ENCODE results near the gene PRICKLE2.

PRICKLE2 gene

DNA sequence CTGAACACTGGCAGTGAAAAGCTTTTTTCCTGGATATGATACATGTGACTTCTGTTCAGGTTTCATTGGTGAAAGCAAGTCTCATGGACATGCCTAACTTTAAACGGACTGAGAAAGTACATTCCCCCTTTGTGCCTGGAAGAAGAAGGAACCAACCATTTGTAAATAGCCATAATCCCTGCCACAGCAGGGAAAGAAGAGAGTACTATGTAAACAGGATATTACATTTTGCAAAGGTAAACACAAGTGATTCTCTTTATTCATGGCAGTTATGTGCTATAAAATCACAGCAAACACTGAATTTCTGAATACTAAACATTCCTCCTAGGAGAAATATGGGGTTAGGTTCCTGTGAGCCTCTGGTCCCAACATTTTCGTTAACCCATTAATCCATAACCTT is 46.8 kb downstream of the PRICKLE2 start:
- no peaks in the 10 kb centered on the region for H3K9me3 Mint-ChIP-seq
- intact Hi-C loops (cut with micrococcal nuclease), result no loop called here

DNA sequence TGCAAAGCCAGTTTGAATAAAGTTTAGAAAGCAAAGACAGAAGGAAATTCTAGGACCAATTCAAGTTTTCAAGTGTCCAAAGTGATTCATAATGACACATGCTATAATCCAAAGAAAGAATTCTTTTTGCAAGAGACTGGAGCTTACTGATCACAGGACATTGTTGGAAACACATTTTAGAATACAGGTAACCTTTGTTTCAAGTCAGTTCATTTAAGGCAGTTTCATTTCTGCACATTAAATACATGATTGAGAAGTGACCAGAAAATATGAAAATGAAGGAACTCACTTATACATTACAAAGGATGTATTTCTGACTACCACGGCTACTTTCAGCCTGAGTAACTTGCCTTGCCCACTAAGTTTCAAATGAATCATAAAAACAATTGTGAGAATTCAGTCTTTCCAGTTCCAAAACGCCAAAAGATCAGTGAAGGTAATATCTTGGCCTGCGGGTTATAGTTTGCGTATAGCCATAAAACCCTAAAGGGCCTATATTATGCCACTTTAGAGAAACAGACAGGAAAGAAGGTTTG is 48.7 kb downstream of the PRICKLE2 start:
- Mint-ChIP-seq H3K36me3 (ENCODE audit: low read depth) (no peaks in the 10 kb centered on the region), H3K27ac (no peak overlapping the region), H3K4me3 (no peak overlapping the region), H3K9me3 (no peaks in the 10 kb centered on the region), H3K27me3 (no peaks in the 10 kb centered on the region), H3K4me1 (ENCODE audit: low read depth) (no peaks in the 10 kb centered on the region)
- intact Hi-C loops (cut with micrococcal nuclease), result no loop called here

More for the DNA sequence above, 46.8 kb downstream of the PRICKLE2 start:
- H3K4me3 Mint-ChIP-seq, result no peak overlapping the region
- H3K27me3 Mint-ChIP-seq, result no peaks in the 10 kb centered on the region
- no peaks in the 10 kb centered on the region for H3K36me3 Mint-ChIP-seq (ENCODE audit: low read depth)
- no peak overlapping the region for H3K27ac Mint-ChIP-seq
- no peaks in the 10 kb centered on the region for H3K4me1 Mint-ChIP-seq (ENCODE audit: low read depth)

DNA sequence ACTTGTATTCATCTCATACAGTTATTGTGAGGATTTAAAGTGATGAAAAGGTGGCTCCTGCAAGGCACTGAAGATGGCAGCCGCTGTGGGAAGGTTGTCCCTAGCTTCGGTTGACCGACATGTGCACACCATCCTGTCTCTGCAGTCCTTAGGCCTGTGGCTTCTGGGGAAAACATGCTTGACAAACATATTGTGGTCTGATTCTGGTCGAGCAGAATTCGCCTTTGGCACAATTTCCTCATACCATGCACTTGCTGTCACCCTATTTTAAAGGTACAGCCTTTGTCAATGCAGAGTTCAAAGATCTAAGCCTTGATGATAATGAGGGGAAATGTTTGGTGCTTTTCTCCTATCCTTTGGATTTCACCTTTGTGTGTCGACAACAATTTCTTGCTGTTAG is 50.9 kb downstream of the PRICKLE2 start:
- intact Hi-C loops (cut with micrococcal nuclease), result no loop called here
- no peak overlapping the region for H3K4me3 Mint-ChIP-seq
- no peak overlapping the region for H3K27ac Mint-ChIP-seq
- H3K27me3 Mint-ChIP-seq, result no peaks in the 10 kb centered on the region
- no peaks in the 10 kb centered on the region for H3K36me3 Mint-ChIP-seq (ENCODE audit: low read depth)
- no peaks in the 10 kb centered on the region for H3K9me3 Mint-ChIP-seq
- H3K4me1 Mint-ChIP-seq (ENCODE audit: low read depth), result no peaks in the 10 kb centered on the region

DNA sequence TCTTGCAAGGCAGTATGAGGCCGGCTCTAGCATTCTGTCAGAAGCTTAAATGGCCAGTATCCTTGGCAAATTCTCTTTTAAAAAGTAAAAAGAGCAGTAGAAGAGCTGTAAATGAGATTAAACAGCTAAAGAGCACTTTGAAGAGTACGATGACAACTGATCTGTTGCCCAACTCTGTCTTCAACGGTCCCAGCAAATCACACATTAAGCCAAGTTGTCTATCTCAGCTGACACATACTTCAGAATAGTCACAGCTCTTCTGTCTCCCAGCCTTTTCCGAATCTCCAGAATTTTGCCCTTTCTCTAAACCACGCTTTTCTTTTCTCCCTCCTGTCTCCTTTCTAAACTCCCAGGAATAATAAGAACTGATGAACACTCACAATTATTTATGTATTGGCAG is 51.7 kb downstream of the PRICKLE2 start:
- Mint-ChIP-seq H3K27ac (no peak overlapping the region), H3K36me3 (ENCODE audit: low read depth) (no peaks in the 10 kb centered on the region), H3K4me1 (ENCODE audit: low read depth) (no peaks in the 10 kb centered on the region), H3K4me3 (no peak overlapping the region), H3K27me3 (no peaks in the 10 kb centered on the region), H3K9me3 (no peaks in the 10 kb centered on the region)
- intact Hi-C loops (cut with micrococcal nuclease), result no loop called here

DNA sequence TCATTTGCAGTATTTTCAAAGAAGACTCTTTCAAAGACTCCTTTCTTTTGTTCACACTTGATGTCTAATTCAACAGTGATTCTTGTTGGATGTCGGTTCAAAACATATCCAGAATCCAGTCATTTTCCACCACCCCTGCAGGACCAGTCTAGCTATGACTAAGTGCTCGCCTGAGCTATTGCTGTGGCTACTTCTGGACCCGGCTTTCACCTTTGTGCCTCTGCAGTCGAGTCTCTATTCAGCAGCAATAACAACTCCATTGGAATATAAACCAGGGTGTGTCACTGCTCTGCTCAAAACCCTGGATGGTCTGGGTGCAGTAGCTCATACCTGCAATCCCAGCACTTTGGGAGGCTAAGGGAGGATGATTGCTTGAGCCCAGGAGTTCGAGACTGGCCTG is 55.0 kb downstream of the PRICKLE2 start:
- Mint-ChIP-seq H3K4me3 (no peak overlapping the region), H3K27me3 (no peaks in the 10 kb centered on the region), H3K4me1 (ENCODE audit: low read depth) (no peaks in the 10 kb centered on the region), H3K9me3 (no peaks in the 10 kb centered on the region), H3K27ac (no peak overlapping the region), H3K36me3 (ENCODE audit: low read depth) (no peaks in the 10 kb centered on the region)
- intact Hi-C loops (cut with micrococcal nuclease), result no loop called here

DNA sequence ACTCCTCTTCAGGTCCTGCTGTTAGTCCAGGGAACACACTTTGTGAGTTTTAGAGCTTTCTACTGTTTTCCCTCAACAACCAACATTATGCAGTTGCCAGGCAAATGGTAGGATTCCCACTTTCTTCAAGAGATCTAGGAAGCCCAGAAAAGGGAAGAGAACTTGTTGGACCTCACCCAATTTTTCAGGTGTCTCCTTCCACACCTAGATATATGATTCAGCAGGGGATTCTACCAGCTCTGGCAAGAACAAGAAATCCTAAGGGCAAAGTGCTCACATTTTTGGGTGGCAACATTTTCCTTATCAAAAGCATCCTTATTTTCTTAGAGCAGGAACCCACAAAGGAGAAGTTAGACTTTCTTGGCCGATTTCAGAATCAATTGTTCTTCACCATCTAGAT is 57.4 kb downstream of the PRICKLE2 start:
- Mint-ChIP-seq H3K27ac (no peak overlapping the region), H3K36me3 (ENCODE audit: low read depth) (no peaks in the 10 kb centered on the region), H3K4me3 (no peak overlapping the region), H3K27me3 (no peaks in the 10 kb centered on the region), H3K9me3 (no peaks in the 10 kb centered on the region), H3K4me1 (ENCODE audit: low read depth) (no peaks in the 10 kb centered on the region)
- intact Hi-C loops (cut with micrococcal nuclease), result no loop called here

DNA sequence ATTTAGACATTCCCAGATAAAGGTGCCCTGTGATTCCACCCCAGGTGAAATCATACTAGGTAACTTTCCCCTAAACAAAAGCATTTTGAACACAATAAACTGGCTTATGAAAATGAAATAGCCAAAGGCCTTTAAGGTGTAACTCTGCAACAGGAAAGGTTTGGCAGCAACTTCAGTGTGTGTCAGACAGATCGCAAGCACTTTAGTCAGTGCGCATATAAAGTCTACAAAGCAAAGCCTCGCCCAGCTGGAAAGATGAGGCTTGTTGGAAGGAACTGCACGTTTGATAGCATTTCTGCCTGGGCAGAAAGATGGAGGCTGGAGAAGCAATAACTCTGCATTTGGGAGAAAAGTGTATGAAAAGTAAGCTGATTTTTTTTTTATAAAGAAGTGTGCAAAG is 57.9 kb downstream of the PRICKLE2 start:
- intact Hi-C loops (cut with micrococcal nuclease), result no loop called here
- Mint-ChIP-seq H3K36me3 (ENCODE audit: low read depth) (no peaks in the 10 kb centered on the region), H3K9me3 (no peaks in the 10 kb centered on the region), H3K27me3 (no peaks in the 10 kb centered on the region), H3K4me3 (no peak overlapping the region), H3K27ac (no peak overlapping the region), H3K4me1 (ENCODE audit: low read depth) (no peaks in the 10 kb centered on the region)

DNA sequence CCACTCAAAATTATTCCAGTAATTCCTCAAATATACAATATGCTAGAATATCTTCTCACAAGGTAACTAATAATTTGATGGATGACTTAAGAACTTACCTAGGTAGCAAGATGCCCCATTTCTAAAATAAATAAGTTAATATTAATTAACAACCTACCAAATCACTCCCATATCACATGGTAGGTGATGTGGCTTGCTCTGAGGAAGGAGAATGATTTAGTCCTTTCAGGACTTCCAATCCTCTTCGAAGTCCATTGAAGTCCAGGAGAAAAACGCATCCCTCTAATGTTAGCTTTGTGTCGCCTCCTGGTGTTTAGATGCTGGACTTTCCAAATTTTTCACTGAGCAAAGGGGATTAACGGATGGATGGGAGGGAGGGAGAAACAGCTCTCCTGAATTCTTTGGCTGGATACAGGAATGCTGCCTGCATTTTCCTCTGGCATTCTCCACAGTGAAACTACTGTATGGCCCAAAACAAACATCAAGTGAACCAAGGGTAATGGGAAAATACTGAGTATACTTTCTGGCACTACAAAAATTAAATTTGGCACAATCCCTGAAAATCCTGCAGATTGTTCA is 58.6 kb downstream of the PRICKLE2 start:
- Mint-ChIP-seq H3K27me3 (no peaks in the 10 kb centered on the region), H3K9me3 (no peaks in the 10 kb centered on the region), H3K36me3 (ENCODE audit: low read depth) (no peaks in the 10 kb centered on the region), H3K27ac (no peak overlapping the region), H3K4me3 (no peak overlapping the region), H3K4me1 (ENCODE audit: low read depth) (no peaks in the 10 kb centered on the region)
- intact Hi-C loops (cut with micrococcal nuclease), result no loop called here

DNA sequence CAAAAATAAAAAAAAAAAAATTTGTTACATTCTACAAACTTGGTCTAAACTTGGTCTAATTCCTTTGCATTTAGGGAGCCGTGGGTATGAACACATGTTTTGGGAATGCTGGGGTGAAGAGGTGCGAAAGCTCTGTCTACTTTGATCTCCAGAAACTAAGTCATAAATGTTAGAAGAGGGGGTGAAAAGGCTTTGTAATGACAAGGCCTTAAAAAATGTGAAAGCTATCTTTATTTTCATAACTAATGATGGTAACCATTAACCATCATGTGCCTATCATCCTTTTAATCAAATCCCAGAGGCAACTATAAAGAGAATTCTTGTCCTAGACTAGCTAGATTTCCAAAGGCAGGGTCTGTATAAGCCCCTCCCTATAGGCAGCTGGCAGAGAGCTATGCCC is 60.9 kb downstream of the PRICKLE2 start:
- intact Hi-C loops (cut with micrococcal nuclease), result no loop called here
- no peak overlapping the region for H3K4me3 Mint-ChIP-seq
- H3K27ac Mint-ChIP-seq, result no peak overlapping the region
- H3K36me3 Mint-ChIP-seq (ENCODE audit: low read depth), result no peaks in the 10 kb centered on the region
- no peaks in the 10 kb centered on the region for H3K4me1 Mint-ChIP-seq (ENCODE audit: low read depth)
- no peaks in the 10 kb centered on the region for H3K9me3 Mint-ChIP-seq
- H3K27me3 Mint-ChIP-seq, result peaks cover 1% of the 10 kb centered on the region

DNA sequence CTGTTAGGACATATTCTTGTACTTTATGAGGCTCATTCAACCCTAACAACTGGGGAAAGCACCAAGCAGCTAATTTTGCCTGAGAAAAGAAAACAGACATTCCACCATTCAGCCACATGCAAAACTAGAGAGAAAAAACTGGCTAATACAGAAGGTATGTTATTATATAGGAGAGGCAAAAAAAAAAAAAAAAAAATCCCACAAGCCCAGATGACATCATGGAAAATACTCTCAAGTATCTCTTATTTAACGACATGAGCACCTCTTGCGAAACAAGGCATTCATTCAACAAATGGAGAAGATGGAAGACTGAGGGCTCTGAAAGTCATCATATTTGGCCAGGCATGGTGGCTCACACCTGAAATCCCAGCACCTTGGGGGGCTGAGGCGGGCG is 61.5 kb downstream of the PRICKLE2 start:
- Mint-ChIP-seq H3K4me1 (ENCODE audit: low read depth) (no peaks in the 10 kb centered on the region), H3K4me3 (no peak overlapping the region), H3K9me3 (no peaks in the 10 kb centered on the region), H3K27ac (no peak overlapping the region), H3K36me3 (ENCODE audit: low read depth) (no peaks in the 10 kb centered on the region), H3K27me3 (peaks cover 1% of the 10 kb centered on the region)
- intact Hi-C loops (cut with micrococcal nuclease), result no loop called here

DNA sequence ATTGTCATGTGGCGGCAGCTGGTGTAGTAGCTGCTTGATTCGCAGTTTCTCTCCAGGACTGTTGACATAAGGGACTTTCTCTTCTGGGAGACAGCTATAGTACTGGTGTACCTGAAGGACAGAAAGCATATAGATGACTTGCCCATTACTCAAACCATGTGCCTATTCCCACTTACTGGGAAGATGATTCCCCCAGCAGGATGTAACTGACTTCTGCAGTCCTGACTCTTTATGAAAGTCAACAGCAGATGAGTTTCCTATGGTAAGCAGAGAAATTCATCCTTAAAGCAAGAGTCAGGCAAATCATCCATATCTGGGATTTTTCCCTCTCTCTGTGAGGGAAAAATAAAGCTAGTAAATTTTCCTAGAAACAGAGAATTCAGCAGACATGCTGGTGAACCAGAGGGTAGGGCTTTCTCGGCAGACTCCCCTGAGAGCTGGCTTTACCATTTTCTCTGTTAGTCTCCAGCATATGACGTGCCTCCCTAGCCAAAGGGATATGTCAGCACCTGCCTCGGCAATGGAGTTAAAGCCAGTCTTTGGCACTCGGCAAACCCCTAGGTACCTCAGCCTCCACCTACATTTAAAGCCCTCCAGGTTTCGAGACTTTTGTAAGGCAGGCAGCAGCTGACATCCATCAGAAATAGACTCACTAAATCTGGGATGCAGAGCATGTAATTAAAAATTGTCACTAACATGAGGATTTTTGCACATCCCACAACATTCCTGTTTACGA is 62.1 kb downstream of the PRICKLE2 start:
- Mint-ChIP-seq H3K4me3 (no peak overlapping the region), H3K36me3 (ENCODE audit: low read depth) (no peaks in the 10 kb centered on the region), H3K27ac (no peak overlapping the region), H3K9me3 (no peaks in the 10 kb centered on the region), H3K4me1 (ENCODE audit: low read depth) (no peaks in the 10 kb centered on the region), H3K27me3 (peaks cover 1% of the 10 kb centered on the region)
- intact Hi-C loops (cut with micrococcal nuclease), result no loop called here

DNA sequence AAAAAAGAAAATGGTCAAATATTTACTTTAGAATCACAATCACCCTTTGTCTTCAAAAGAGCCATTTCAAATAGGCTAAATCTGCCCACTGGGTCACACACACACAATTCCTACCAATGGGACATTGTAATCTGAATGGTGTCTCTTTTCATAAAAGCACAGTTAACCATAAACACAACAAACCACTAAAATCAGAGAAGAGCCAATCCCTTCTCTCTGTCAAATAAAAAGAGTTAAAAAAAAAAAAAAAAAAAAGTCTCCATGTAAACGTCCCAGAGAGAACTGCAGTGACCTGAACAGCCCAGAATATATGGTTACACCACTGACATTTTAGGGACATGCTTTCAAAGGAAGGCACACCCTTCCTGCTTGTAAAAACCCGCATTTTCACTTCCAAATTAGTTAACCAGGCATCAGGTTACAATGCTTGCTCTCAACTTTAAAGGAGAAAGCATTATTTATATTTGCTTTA is 63.7 kb downstream of the PRICKLE2 start:
- no peaks in the 10 kb centered on the region for H3K36me3 Mint-ChIP-seq (ENCODE audit: low read depth)
- intact Hi-C loops (cut with micrococcal nuclease), result no loop called here
- H3K4me3 Mint-ChIP-seq, result no peak overlapping the region
- H3K4me1 Mint-ChIP-seq (ENCODE audit: low read depth), result no peaks in the 10 kb centered on the region
- H3K9me3 Mint-ChIP-seq, result no peaks in the 10 kb centered on the region
- H3K27ac Mint-ChIP-seq, result no peak overlapping the region
- H3K27me3 Mint-ChIP-seq, result peaks cover 1% of the 10 kb centered on the region

DNA sequence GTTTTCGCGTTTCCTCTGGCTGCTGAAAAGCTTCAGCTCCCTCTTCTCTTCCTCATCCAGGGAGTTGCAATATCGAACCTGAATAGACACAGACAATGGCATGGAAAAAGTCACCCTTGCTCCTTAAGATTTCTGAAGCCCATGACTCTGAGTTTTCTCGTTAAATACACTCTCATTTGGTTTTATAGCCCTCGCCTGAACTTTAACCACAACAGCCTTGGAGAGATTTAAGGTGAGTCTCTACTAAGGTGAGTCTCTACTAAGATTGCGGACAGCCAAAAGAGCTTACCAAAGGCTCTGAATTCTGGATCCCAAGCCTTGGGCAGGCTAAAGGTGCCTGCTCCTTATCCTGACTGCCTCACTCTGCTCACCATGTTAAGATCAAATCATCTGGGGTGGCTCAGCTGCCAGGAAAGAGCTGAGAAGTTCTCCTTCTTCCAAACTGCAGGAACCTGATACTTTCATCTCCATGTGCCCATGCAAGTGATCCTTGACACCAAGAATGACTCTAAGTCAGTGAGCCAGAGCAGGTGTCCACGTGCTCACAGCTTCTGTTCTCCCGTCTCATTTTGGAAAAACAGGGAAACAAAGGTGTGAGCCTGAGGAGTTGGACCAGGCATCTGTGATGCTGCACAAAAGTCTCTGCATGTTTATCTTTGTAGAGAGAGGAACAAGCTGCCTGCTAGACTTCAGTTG is 65.1 kb downstream of the PRICKLE2 start:
- H3K4me1 Mint-ChIP-seq (ENCODE audit: low read depth), result no peaks in the 10 kb centered on the region
- H3K27ac Mint-ChIP-seq, result no peak overlapping the region
- H3K4me3 Mint-ChIP-seq, result no peak overlapping the region
- H3K27me3 Mint-ChIP-seq, result peaks cover 1% of the 10 kb centered on the region
- no peaks in the 10 kb centered on the region for H3K36me3 Mint-ChIP-seq (ENCODE audit: low read depth)
- intact Hi-C loops (cut with micrococcal nuclease), result no loop called here
- H3K9me3 Mint-ChIP-seq, result no peaks in the 10 kb centered on the region

DNA sequence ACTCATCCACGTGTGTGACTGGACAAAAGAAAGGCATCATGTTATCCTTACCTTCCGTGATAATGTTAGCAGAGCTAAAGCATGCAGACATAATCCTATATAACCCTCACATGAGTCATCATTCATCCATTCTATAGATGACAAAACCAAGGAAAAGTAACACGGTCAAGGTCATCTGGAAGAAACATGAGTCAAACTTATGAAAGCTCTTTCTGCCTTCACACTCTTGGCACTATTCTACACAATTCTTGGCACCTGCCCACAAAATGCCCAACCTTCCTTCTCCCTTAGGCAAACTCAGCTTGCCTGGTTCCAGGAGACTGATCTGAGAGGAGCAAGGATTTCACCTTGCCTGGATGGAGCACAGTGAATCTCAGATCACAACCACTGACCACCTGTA is 66.9 kb downstream of the PRICKLE2 start:
- Mint-ChIP-seq H3K27ac (no peak overlapping the region), H3K9me3 (no peaks in the 10 kb centered on the region), H3K36me3 (ENCODE audit: low read depth) (no peaks in the 10 kb centered on the region), H3K4me1 (ENCODE audit: low read depth) (no peaks in the 10 kb centered on the region), H3K4me3 (no peak overlapping the region), H3K27me3 (peaks cover 1% of the 10 kb centered on the region)
- intact Hi-C loops (cut with micrococcal nuclease), result no loop called here

Data from dendritic cell treated with granulocyte-macrophage colony-stimulating factor and Interleukin-4, amounts not matched to agents 40 ng/mL and 50 ng/mL, for 4 days (primary cell).